ENCODE results near the gene OR2AG1. TPM values are rescaled to one million over a fixed set of nuclear protein-coding genes. Genes with fewer than 3 reads are reported as not detected.

The OR2AG1 gene, protein sequence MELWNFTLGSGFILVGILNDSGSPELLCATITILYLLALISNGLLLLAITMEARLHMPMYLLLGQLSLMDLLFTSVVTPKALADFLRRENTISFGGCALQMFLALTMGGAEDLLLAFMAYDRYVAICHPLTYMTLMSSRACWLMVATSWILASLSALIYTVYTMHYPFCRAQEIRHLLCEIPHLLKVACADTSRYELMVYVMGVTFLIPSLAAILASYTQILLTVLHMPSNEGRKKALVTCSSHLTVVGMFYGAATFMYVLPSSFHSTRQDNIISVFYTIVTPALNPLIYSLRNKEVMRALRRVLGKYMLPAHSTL
- total RNA-seq (not detected), polyA plus RNA-seq (not detected)

DNA sequence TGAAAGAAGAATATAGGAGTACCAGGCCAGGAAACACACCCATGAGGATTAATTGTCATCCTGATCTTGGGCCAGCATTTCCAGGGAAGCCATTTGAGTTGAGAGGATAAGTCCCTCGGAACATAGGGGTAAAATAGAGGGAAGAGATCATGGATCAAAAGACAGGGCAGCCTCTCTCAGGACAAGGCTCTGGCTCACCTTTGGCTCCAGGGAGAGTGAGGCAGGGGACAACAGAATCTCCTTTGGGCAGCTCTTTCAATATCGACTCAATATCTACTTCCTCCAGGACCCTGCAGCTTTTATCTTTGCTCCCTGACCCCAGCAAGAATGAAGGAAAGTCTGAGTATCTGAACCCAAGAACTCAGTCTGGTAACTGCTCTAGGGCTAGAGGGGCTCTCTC is at the start of gene OR2AG1:
Gene OR2AG1, plus strand, starts transcription at position 301 of the 400 bp plus-strand sequence. CDS start 2,018 bp downstream, outside the sequence.
- no peak for DNase-seq
- H3K27ac Mint-ChIP-seq: no peak within 1 kb of the TSS
- POLR2A ChIA-PET: no interaction called here
- no peaks in the 10 kb centered on the region for H3K27me3 ChIP-seq (ENCODE audit: insufficient read depth, low read length, poor library complexity, severe bottlenecking)
- H3K4me1 ChIP-seq (ENCODE audit: insufficient read depth, low read length): no peaks in the 10 kb centered on the region
- no peak within 1 kb of the TSS for H3K4me3 Mint-ChIP-seq
- no peak within 1 kb of the TSS for H3K4me3 ChIP-seq (ENCODE audit: low read length)
- H3K27ac ChIP-seq (ENCODE audit: low read depth, low read length): no peak within 1 kb of the TSS
- CTCF ChIA-PET: no interaction called here
- H3K4me1 Mint-ChIP-seq: no peaks in the 10 kb centered on the region
- H3K9me3 ChIP-seq (ENCODE audit: low read length): no peaks in the 10 kb centered on the region
- H3K36me3 Mint-ChIP-seq: peaks cover 0 to 3% (median 0%) of the 10 kb centered on the region in 3 donors
- peaks cover 9 to 52% of the 10 kb centered on the region in 2 donors for H3K27me3 Mint-ChIP-seq
- no peaks in the 10 kb centered on the region for H3K36me3 ChIP-seq (ENCODE audit: insufficient read depth, low read length)
- no peaks in the 10 kb centered on the region for H3K9me3 Mint-ChIP-seq

DNA sequence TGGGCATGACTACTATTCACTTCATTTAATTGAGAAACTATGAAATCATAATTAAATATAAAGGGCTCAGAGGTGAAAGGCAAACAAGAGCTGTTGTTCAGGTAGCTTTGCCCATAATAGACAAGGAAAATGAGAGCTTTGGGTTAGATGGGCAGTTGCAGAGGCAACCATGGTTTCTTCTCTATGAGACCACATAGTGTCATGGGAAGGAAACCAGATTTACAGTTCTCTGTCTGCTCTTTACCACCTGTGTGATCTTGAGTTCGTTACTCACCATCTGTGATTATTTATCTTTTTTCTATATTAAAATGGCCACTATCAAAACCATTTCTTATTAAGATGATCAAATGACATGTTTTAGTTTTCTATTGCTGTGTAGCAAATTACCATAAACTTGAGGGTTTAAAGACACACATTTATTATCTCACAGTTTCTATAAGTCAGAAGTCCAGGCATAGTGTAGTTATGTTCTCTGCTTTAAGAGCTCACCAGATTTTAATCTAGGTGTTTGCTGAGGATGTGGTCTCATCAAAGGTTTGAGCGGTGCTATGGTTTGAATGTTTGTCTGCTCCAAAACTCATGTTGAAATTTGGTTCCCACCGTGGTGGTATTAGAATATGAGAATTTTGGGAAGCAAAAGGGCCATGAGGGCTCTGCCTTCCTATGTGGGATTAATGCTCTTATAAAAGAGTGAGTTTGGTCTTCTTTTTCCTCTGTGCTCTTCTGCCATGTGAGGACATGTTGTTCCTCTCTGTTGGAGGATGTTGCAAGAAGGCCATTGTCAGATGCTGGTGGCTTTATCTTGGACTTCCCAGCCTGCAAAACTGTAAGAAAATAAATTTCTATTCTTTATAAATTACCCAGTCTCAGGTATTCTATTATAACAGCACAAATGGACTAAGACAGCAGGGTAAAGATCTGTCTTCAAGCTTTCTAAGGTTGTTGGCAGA is 49.2 kb upstream of the OR2AG1 start:
- Histone ChIP-seq H3K4me3 (ENCODE audit: low read length) (no peak overlapping the region), H3K9me3 (ENCODE audit: low read length) (no peaks in the 10 kb centered on the region), H3K4me1 (ENCODE audit: insufficient read depth, low read length) (peaks cover 69% of the 10 kb centered on the region), H3K27me3 (ENCODE audit: insufficient read depth, low read length, poor library complexity, severe bottlenecking) (no peaks in the 10 kb centered on the region), H3K36me3 (ENCODE audit: insufficient read depth, low read length) (peaks cover 5% of the 10 kb centered on the region), H3K27ac (ENCODE audit: low read depth, low read length) (no peak overlapping the region)
- CTCF ChIA-PET: interaction anchor here (1.0 to 16.3 kb wide), 7 partner anchors 12 to 380 kb away, joined by 3 to 317 read pairs (median 5); no protein-coding TSS in a partner anchor
- Mint-ChIP-seq H3K9me3 (no peaks in the 10 kb centered on the region), H3K27me3 (no peaks in the 10 kb centered on the region), H3K27ac (peak overlapping the region; percentile 33 to 96 (median 77)), H3K4me1 (peaks cover 78 to 97% (median 95%) of the 10 kb centered on the region in 3 donors), H3K36me3 (peaks cover 3 to 60% (median 14%) of the 10 kb centered on the region in 3 donors), H3K4me3 (peak overlapping the region; percentile 16 to 72 (median 60))
- POLR2A ChIA-PET: interaction anchor here (0.6 to 1.6 kb wide), 4 partner anchors 9 to 239 kb away, joined by 3 to 6 read pairs (median 4); partner anchors contain the start of gene MRPL17
- DNase-seq: peak in 2 of 5 donors; percentile 50 to 63

DNA sequence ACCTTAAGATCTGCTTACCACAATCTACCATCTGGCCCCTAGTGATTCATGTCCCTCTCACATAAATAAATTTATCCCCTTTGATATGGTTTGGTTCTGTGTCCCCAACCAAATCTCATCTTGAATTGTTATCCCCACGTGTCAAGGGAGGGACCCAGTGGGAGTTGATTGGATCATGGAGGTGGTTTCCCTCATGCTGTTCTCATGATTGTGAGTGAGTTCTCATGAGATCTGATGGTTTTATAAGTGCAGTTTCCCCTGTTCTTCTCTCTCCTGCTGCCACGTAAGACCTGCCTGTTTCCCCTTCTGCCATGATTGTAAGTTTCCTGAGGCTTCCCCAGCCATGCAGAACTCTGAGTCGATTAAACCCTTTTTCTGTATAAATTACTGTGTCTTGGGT is 48.2 kb upstream of the OR2AG1 start:
- peak overlapping the region; percentile 33 to 96 (median 77) for H3K27ac Mint-ChIP-seq
- no peak for DNase-seq
- peak overlapping the region in 6 of 7 donors; percentile 27 to 64 (median 50) for H3K4me3 Mint-ChIP-seq
- peaks cover 75 to 98% (median 96%) of the 10 kb centered on the region in 3 donors for H3K4me1 Mint-ChIP-seq
- POLR2A ChIA-PET: interaction anchor here (0.9 to 1.0 kb wide), 2 partner anchors 11 to 51 kb away, joined by 3 to 4 read pairs; partner anchors contain the start of gene MRPL17
- peaks cover 8% of the 10 kb centered on the region for H3K36me3 ChIP-seq (ENCODE audit: insufficient read depth, low read length)
- CTCF ChIA-PET: interaction anchor here (1.0 to 16.3 kb wide), 4 partner anchors 12 to 381 kb away, joined by 3 to 317 read pairs (median 22); no protein-coding TSS in a partner anchor
- H3K9me3 ChIP-seq (ENCODE audit: low read length): no peaks in the 10 kb centered on the region
- peaks cover 3 to 59% (median 13%) of the 10 kb centered on the region in 3 donors for H3K36me3 Mint-ChIP-seq
- peaks cover 67% of the 10 kb centered on the region for H3K4me1 ChIP-seq (ENCODE audit: insufficient read depth, low read length)
- no peaks in the 10 kb centered on the region for H3K27me3 Mint-ChIP-seq
- no peaks in the 10 kb centered on the region for H3K9me3 Mint-ChIP-seq
- H3K27me3 ChIP-seq (ENCODE audit: insufficient read depth, low read length, poor library complexity, severe bottlenecking): no peaks in the 10 kb centered on the region
- no peak overlapping the region for H3K27ac ChIP-seq (ENCODE audit: low read depth, low read length)
- H3K4me3 ChIP-seq (ENCODE audit: low read length): no peak overlapping the region

DNA sequence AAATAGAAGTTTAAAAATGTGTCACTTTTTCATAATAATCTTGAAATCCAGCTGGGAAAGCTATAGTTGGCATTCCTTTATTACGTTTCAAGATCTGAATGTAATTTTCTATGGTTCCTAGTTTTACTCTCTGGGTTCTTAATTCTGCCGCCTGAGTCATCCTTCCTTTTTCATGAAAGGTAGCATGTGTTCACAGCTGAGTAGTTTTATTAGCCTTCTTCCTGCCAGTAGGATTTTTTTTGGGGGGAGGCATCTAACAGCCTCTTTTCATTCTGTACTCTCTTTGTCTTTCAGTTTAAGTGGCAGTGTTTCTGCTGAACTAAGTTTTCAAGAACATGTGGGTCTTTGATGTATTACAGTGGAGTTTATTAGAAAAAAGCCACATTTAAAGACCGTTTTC is 47.5 kb upstream of the OR2AG1 start:
- Mint-ChIP-seq H3K36me3 (peaks cover 3 to 63% (median 14%) of the 10 kb centered on the region in 3 donors), H3K27me3 (no peaks in the 10 kb centered on the region), H3K9me3 (no peaks in the 10 kb centered on the region), H3K27ac (peak overlapping the region; percentile 33 to 96 (median 77)), H3K4me1 (peaks cover 76 to 98% (median 97%) of the 10 kb centered on the region in 3 donors), H3K4me3 (peak overlapping the region in 6 of 7 donors; percentile 1 to 63 (median 35))
- ChIA-PET POLR2A (interaction anchor here (0.9 to 1.0 kb wide), 2 partner anchors 11 to 52 kb away, joined by 3 to 4 read pairs; partner anchors contain the start of gene MRPL17), CTCF (interaction anchor here (1.8 to 16.3 kb wide), 3 partner anchors 12 to 30 kb away, joined by 8 to 317 read pairs (median 36); no protein-coding TSS in a partner anchor)
- Histone ChIP-seq H3K36me3 (ENCODE audit: insufficient read depth, low read length) (peaks cover 13% of the 10 kb centered on the region), H3K27me3 (ENCODE audit: insufficient read depth, low read length, poor library complexity, severe bottlenecking) (no peaks in the 10 kb centered on the region), H3K9me3 (ENCODE audit: low read length) (no peaks in the 10 kb centered on the region), H3K4me3 (ENCODE audit: low read length) (no peak overlapping the region), H3K4me1 (ENCODE audit: insufficient read depth, low read length) (peaks cover 72% of the 10 kb centered on the region), H3K27ac (ENCODE audit: low read depth, low read length) (no peak overlapping the region)
- no peak for DNase-seq

DNA sequence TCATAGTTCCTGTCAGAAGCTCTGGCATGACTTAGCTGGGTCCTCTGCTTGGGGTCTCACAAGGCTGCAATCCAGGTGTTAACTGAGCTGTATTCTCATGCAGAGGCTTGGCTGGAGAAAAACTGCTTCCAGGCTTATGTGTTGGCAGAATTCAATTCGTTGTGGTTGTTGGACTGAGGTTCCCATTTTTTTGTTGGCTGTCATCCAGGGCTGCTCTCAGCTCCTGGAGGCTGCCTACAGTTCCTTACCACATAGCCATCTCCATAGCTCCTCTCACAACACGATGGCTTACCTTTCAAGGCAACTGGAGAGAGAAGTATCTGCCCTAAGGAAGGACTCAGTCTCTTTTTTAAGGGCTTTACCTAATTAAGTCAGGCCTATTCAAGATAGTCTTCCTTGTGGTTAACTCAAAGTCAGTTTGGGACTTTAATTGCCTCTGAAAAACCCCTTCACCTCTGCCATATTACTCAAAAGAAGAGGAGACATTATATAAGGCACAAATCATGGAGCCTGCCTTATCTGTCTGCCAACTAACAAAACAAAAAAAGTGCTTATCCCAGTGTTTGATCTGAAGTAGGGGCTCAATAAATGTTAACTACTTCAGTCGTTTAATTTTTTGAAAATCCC is 46.2 kb upstream of the OR2AG1 start:
- Mint-ChIP-seq H3K4me1 (peaks cover 75 to 95% (median 93%) of the 10 kb centered on the region in 3 donors), H3K9me3 (no peaks in the 10 kb centered on the region), H3K27ac (peak overlapping the region; percentile 54 to 96 (median 82)), H3K27me3 (no peaks in the 10 kb centered on the region), H3K36me3 (peaks cover under 1 to 66% (median 18%) of the 10 kb centered on the region in 3 donors), H3K4me3 (peak overlapping the region in 5 of 7 donors; percentile 6 to 74 (median 9))
- no peak for DNase-seq
- POLR2A ChIA-PET: interaction anchor here (1.4 kb wide), 1 partner anchor 18 kb away, joined by 3 read pairs; no protein-coding TSS in a partner anchor
- H3K4me1 ChIP-seq (ENCODE audit: insufficient read depth, low read length): peaks cover 79% of the 10 kb centered on the region
- no peaks in the 10 kb centered on the region for H3K27me3 ChIP-seq (ENCODE audit: insufficient read depth, low read length, poor library complexity, severe bottlenecking)
- CTCF ChIA-PET: interaction anchor here (2.0 to 16.3 kb wide), 4 partner anchors 10 to 132 kb away, joined by 6 to 317 read pairs (median 21); no protein-coding TSS in a partner anchor
- no peak overlapping the region for H3K27ac ChIP-seq (ENCODE audit: low read depth, low read length)
- H3K36me3 ChIP-seq (ENCODE audit: insufficient read depth, low read length): peaks cover 13% of the 10 kb centered on the region
- H3K9me3 ChIP-seq (ENCODE audit: low read length): no peaks in the 10 kb centered on the region
- H3K4me3 ChIP-seq (ENCODE audit: low read length): no peak overlapping the region

DNA sequence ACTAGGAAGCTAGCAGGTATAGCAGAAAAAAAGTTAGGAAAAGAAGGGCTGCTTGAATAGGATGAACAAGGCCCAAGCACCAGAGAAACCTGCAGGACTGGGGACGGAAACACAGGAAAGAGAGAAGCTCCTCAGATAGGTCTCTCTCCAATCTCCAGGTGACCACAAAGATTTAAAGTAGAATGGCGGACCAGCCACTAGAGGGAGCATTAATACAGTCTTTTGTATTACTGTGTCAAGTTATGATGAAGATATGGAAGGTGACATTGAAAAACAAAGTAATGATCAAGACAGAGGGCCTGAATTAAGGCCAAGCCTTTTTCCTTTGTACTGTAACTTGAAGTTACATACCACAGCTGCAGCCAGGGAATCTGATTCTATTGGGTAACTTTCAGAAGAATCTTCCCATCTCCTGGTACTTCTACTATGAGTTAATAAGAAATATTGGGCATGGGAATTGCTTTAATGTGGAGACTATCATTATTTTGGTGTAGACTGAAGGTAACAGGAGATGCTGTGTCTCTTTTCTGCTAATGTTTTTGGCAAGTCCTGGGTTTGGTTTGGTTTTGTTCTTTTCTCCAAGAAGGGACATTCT is 44.9 kb upstream of the OR2AG1 start:
- ChIA-PET POLR2A (interaction anchor here (1.0 kb wide), 1 partner anchor 17 kb away, joined by 5 read pairs; no protein-coding TSS in a partner anchor), CTCF (interaction anchor here (0.6 to 16.3 kb wide), 20 partner anchors 9 to 170 kb away, joined by 3 to 317 read pairs (median 3); partner anchors contain the start of gene OR2AG2)
- H3K36me3 Mint-ChIP-seq: peaks cover 0 to 66% (median 24%) of the 10 kb centered on the region in 3 donors
- peaks cover 85 to 96% (median 95%) of the 10 kb centered on the region in 3 donors for H3K4me1 Mint-ChIP-seq
- H3K4me3 Mint-ChIP-seq: peak overlapping the region in 6 of 7 donors; percentile 5 to 55 (median 36)
- Histone ChIP-seq H3K4me1 (ENCODE audit: insufficient read depth, low read length) (peaks cover 82% of the 10 kb centered on the region), H3K27ac (ENCODE audit: low read depth, low read length) (no peak overlapping the region), H3K9me3 (ENCODE audit: low read length) (no peaks in the 10 kb centered on the region), H3K36me3 (ENCODE audit: insufficient read depth, low read length) (peaks cover 13% of the 10 kb centered on the region), H3K27me3 (ENCODE audit: insufficient read depth, low read length, poor library complexity, severe bottlenecking) (no peaks in the 10 kb centered on the region), H3K4me3 (ENCODE audit: low read length) (no peak overlapping the region)
- DNase-seq: peak; percentile 50 to 75 (median 66)
- H3K27ac Mint-ChIP-seq: peak overlapping the region; percentile 54 to 95 (median 80)
- H3K9me3 Mint-ChIP-seq: no peaks in the 10 kb centered on the region
- H3K27me3 Mint-ChIP-seq: no peaks in the 10 kb centered on the region
